IPS DF 6.9 (cell line): ENCODE measurements around the gene PRMT9.

Experiments
- DNase-seq: peaks from one replicate; pipeline ENCODE4 v3.0.0-alpha.2; 2013; ENCODE audit warnings: low read depth, low spot score
- H3K27ac ChIP-seq: one replicate; pipeline ENCODE4 v1.5.1; 2013; ENCODE audit warnings: low read length, control low read depth
- H3K27me3 ChIP-seq: 2 replicates; pipeline ENCODE4 v1.6.1; 2013; ENCODE audit warnings: mild to moderate bottlenecking, low read length; ENCODE audit not compliant: control insufficient read depth, insufficient read depth
- H3K36me3 ChIP-seq: 2 replicates; pipeline ENCODE4 v1.6.1; 2013; ENCODE audit warnings: low read length; ENCODE audit not compliant: control insufficient read depth, insufficient read depth
- H3K4me1 ChIP-seq: 2 replicates; pipeline ENCODE4 v1.6.1; 2013; ENCODE audit warnings: low read length; ENCODE audit not compliant: control insufficient read depth, insufficient read depth
- H3K4me3 ChIP-seq: 2 replicates; pipeline ENCODE4 v1.5.1; 2013; ENCODE audit warnings: mild to moderate bottlenecking, low read length
- H3K9me3 ChIP-seq: 2 replicates; pipeline ENCODE4 v1.6.1; 2013; ENCODE audit warnings: low read length, inconsistent platforms; ENCODE audit not compliant: control insufficient read depth, insufficient read depth
- WGBS: extraction: QIAGEN DNeasy Blood & Tissue Kit; methylation state at CpG from one replicate; pipeline ENCODE4 v1.1.7; 2013; ENCODE audit warnings: mixed read lengths, missing lambda C conversion rate; ENCODE audit not compliant: insufficient read length, insufficient coverage; 5-methylcytosine and 5-hydroxymethylcytosine counted together

The PRMT9 gene

GRCh38 chr4:147683717-147684700 lies at the start of gene PRMT9:
Gene PRMT9 (minus strand): TSS chr4:147684163. CDS start chr4:147683987, 176 bp downstream.
- H3K27ac ChIP-seq: no peak within 1 kb of the TSS

GRCh38 chr4:147732518-147733235 lies 48.7 kb upstream of the PRMT9 start:
- no CpG with 5 or more reads among the region's 38 CpGs for WGBS
- Histone ChIP-seq H3K4me1 (peaks cover 3% of the 10 kb centered on the region; the same call in 1 of the 2 replicates), H3K4me3 (peak overlapping the region; percentile 86; the same call in 1 of the 2 replicates), H3K36me3 (no peaks in the 10 kb centered on the region), H3K27me3 (peaks cover 9% of the 10 kb centered on the region; the same call in 1 of the 2 replicates), H3K9me3 (no peaks in the 10 kb centered on the region), H3K27ac (no peak overlapping the region)
- no peak for DNase-seq

More at GRCh38 chr4:147683717-147684700, at the start of gene PRMT9:
- H3K9me3 ChIP-seq: no peaks in the 10 kb centered on the region
- H3K27me3 ChIP-seq: no peaks in the 10 kb centered on the region
- peak within 1 kb of the TSS; percentile 73 for H3K4me3 ChIP-seq
- no CpG with 5 or more reads among the region's 69 CpGs for WGBS
- DNase-seq: peak; percentile 82
- no peaks in the 10 kb centered on the region for H3K36me3 ChIP-seq
- H3K4me1 ChIP-seq: no peaks in the 10 kb centered on the region

GRCh38 chr4:147731580-147732517 lies 47.9 kb upstream of the PRMT9 start, which contains the start of gene ARHGAP10:
Gene ARHGAP10 (plus strand): TSS chr4:147732088. CDS start chr4:147732302, 214 bp downstream.
- DNase-seq: no peak
- peak within 1 kb of the TSS; percentile 86 for H3K4me3 ChIP-seq

GRCh38 chr4:147730333-147730732 lies 46.4 kb upstream of the PRMT9 start:
- no CpG with 5 or more reads among the region's 4 CpGs for WGBS

More at GRCh38 chr4:147731580-147732517, 47.9 kb upstream of the PRMT9 start, which contains the start of gene ARHGAP10:
- peaks cover 9% of the 10 kb centered on the region; the same call in 1 of the 2 replicates for H3K27me3 ChIP-seq
- H3K9me3 ChIP-seq: no peaks in the 10 kb centered on the region
- no peaks in the 10 kb centered on the region for H3K36me3 ChIP-seq
- H3K4me1 ChIP-seq: peaks cover 3% of the 10 kb centered on the region; the same call in 1 of the 2 replicates
- no peak within 1 kb of the TSS for H3K27ac ChIP-seq
- no CpG with 5 or more reads among the region's 106 CpGs for WGBS

GRCh38 chr4:147727476-147728028 lies 43.6 kb upstream of the PRMT9 start:
- no peak overlapping the region for H3K27ac ChIP-seq
- H3K27me3 ChIP-seq: no peaks in the 10 kb centered on the region; the same call in 1 of the 2 replicates
- no peak for DNase-seq
- H3K9me3 ChIP-seq: no peaks in the 10 kb centered on the region
- no CpG with 5 or more reads among the region's 2 CpGs for WGBS
- no peaks in the 10 kb centered on the region for H3K36me3 ChIP-seq
- no peaks in the 10 kb centered on the region; the same call in 1 of the 2 replicates for H3K4me1 ChIP-seq
- no peak overlapping the region for H3K4me3 ChIP-seq

More at GRCh38 chr4:147730333-147730732, 46.4 kb upstream of the PRMT9 start:
- Histone ChIP-seq H3K27me3 (peaks cover 9% of the 10 kb centered on the region; the same call in 1 of the 2 replicates), H3K4me3 (no peak overlapping the region), H3K4me1 (peaks cover 3% of the 10 kb centered on the region; the same call in 1 of the 2 replicates), H3K9me3 (no peaks in the 10 kb centered on the region), H3K36me3 (no peaks in the 10 kb centered on the region), H3K27ac (no peak overlapping the region)
- DNase-seq: no peak

GRCh38 chr4:147725673-147726072 lies 41.7 kb upstream of the PRMT9 start:
- no peaks in the 10 kb centered on the region for H3K27me3 ChIP-seq
- H3K4me1 ChIP-seq: no peaks in the 10 kb centered on the region; the same call in 1 of the 2 replicates
- DNase-seq: no peak
- no peaks in the 10 kb centered on the region for H3K36me3 ChIP-seq
- no CpG with 5 or more reads among the region's 4 CpGs for WGBS
- no peaks in the 10 kb centered on the region for H3K9me3 ChIP-seq
- H3K27ac ChIP-seq: no peak overlapping the region
- no peak overlapping the region for H3K4me3 ChIP-seq

GRCh38 chr4:147724468-147725201 lies 40.7 kb upstream of the PRMT9 start:
- H3K4me3 ChIP-seq: no peak overlapping the region
- no peaks in the 10 kb centered on the region for H3K9me3 ChIP-seq
- no CpG with 5 or more reads among the region's 13 CpGs for WGBS
- no peak overlapping the region for H3K27ac ChIP-seq
- no peaks in the 10 kb centered on the region for H3K4me1 ChIP-seq
- H3K36me3 ChIP-seq: no peaks in the 10 kb centered on the region
- no peaks in the 10 kb centered on the region for H3K27me3 ChIP-seq
- DNase-seq: no peak

GRCh38 chr4:147723326-147723725 lies 39.4 kb upstream of the PRMT9 start:
- WGBS: no CpG with 5 or more reads among the region's 5 CpGs
- Histone ChIP-seq H3K4me3 (no peak overlapping the region), H3K4me1 (no peaks in the 10 kb centered on the region), H3K27ac (no peak overlapping the region), H3K27me3 (no peaks in the 10 kb centered on the region), H3K36me3 (no peaks in the 10 kb centered on the region), H3K9me3 (no peaks in the 10 kb centered on the region)
- no peak for DNase-seq

GRCh38 chr4:147717878-147718277 lies 33.9 kb upstream of the PRMT9 start:
- Histone ChIP-seq H3K4me1 (no peaks in the 10 kb centered on the region), H3K36me3 (no peaks in the 10 kb centered on the region), H3K27ac (no peak overlapping the region), H3K4me3 (no peak overlapping the region), H3K9me3 (no peaks in the 10 kb centered on the region), H3K27me3 (no peaks in the 10 kb centered on the region)
- no CpG with 5 or more reads among the region's 1 CpG for WGBS
- no peak for DNase-seq
